Glutamatergic neuron (in vitro differentiated cells): Measurements from ENCODE around the gene MACROD1. TPM values are rescaled to one million over a fixed set of nuclear protein-coding genes. Genes with fewer than 3 reads are reported as not detected.

Experiments
- DNase-seq: peaks from one replicate; pipeline ENCODE4 v3.0.0; 2022
- H3K27ac Mint-ChIP-seq: one replicate; pipeline ENCODE4 v1.8.0; 2020; ENCODE audit warnings: mild to moderate bottlenecking, mixed read lengths, inconsistent platforms; ENCODE audit not compliant: unreplicated experiment
- H3K27me3 Mint-ChIP-seq: one replicate; pipeline ENCODE4 v1.8.0; 2020; ENCODE audit warnings: mild to moderate bottlenecking, moderate library complexity, mixed read lengths, inconsistent platforms; ENCODE audit not compliant: unreplicated experiment
- H3K36me3 Mint-ChIP-seq: one replicate; pipeline ENCODE4 v1.8.0; 2020; ENCODE audit warnings: mild to moderate bottlenecking, mixed read lengths, inconsistent platforms; ENCODE audit not compliant: unreplicated experiment
- H3K4me1 Mint-ChIP-seq: one replicate; pipeline ENCODE4 v1.8.0; 2020; ENCODE audit warnings: mild to moderate bottlenecking, low read depth, mixed read lengths, inconsistent platforms; ENCODE audit not compliant: unreplicated experiment
- H3K4me3 Mint-ChIP-seq: one replicate; pipeline ENCODE4 v1.8.0; 2020; ENCODE audit warnings: mild to moderate bottlenecking, mixed read lengths, inconsistent platforms; ENCODE audit not compliant: unreplicated experiment
- H3K9me3 Mint-ChIP-seq: one replicate; pipeline ENCODE4 v1.8.0; 2020; ENCODE audit warnings: mild to moderate bottlenecking, moderate library complexity, mixed read lengths, inconsistent platforms; ENCODE audit not compliant: unreplicated experiment
- CTCF ChIP-seq: fragments of 200-600 bp; sonication (generic); IDR thresholded peaks from one replicate; pipeline ENCODE4 v1.5.0; 2021; ENCODE audit not compliant: partially characterized antibody, unreplicated experiment
- total RNA-seq: library from RNA; stranded (reverse); fragmentation: NEBNext Ultra II Directional; extraction: Animal tissue kit (Norgen Biotek cat#: 25700); gene quantifications from one replicate; pipeline ENCODE4 v1.2.1, GENCODE V29; 2021; ENCODE audit not compliant: unreplicated experiment

The MACROD1 gene
- total RNA-seq, 1 donor from 2014 or later: 12.7 TPM

- DNase-seq: no peak
- no peak overlapping the region for H3K27ac Mint-ChIP-seq
- no peak overlapping the region for H3K4me3 Mint-ChIP-seq
- H3K27me3 Mint-ChIP-seq: no peaks in the 10 kb centered on the region
- no peaks in the 10 kb centered on the region for H3K36me3 Mint-ChIP-seq
- no peak for TF ChIP-seq CTCF
- H3K9me3 Mint-ChIP-seq: peaks cover 9% of the 10 kb centered on the region
- H3K4me1 Mint-ChIP-seq: peaks cover 36% of the 10 kb centered on the region
Observed at GRCh38 chr11:64058494-64058893, 107.4 kb downstream of the MACROD1 start.

- no peak for TF ChIP-seq CTCF
- Mint-ChIP-seq H3K9me3 (peaks cover 7% of the 10 kb centered on the region), H3K27ac (no peak overlapping the region), H3K36me3 (no peaks in the 10 kb centered on the region), H3K27me3 (no peaks in the 10 kb centered on the region), H3K4me3 (no peak overlapping the region), H3K4me1 (peaks cover 35% of the 10 kb centered on the region)
- no peak for DNase-seq
Observed at GRCh38 chr11:64057890-64058289, 108.0 kb downstream of the MACROD1 start.

- Mint-ChIP-seq H3K4me1 (peaks cover 33% of the 10 kb centered on the region), H3K9me3 (peaks cover 7% of the 10 kb centered on the region), H3K36me3 (no peaks in the 10 kb centered on the region), H3K4me3 (no peak overlapping the region), H3K27ac (peak overlapping the region; percentile 84), H3K27me3 (peaks cover 2% of the 10 kb centered on the region)
- DNase-seq: no peak
- TF ChIP-seq CTCF: no peak
Observed at GRCh38 chr11:64056861-64057260, 109.1 kb downstream of the MACROD1 start.

- Mint-ChIP-seq H3K9me3 (peaks cover 7% of the 10 kb centered on the region), H3K36me3 (no peaks in the 10 kb centered on the region), H3K4me1 (peaks cover 33% of the 10 kb centered on the region), H3K27ac (peak overlapping the region; percentile 84), H3K27me3 (peaks cover 3% of the 10 kb centered on the region), H3K4me3 (no peak overlapping the region)
- TF ChIP-seq CTCF: no peak
- DNase-seq: peak; percentile 64
Observed at GRCh38 chr11:64056213-64056785, 109.6 kb downstream of the MACROD1 start.

- peak overlapping the region; percentile 68 for H3K4me3 Mint-ChIP-seq
- peaks cover 30% of the 10 kb centered on the region for H3K4me1 Mint-ChIP-seq
- peaks cover 3% of the 10 kb centered on the region for H3K27me3 Mint-ChIP-seq
- peak overlapping the region; percentile 82 for H3K27ac Mint-ChIP-seq
- TF ChIP-seq CTCF: no peak
- DNase-seq: no peak
- no peaks in the 10 kb centered on the region for H3K36me3 Mint-ChIP-seq
- peaks cover 2% of the 10 kb centered on the region for H3K9me3 Mint-ChIP-seq
Observed at GRCh38 chr11:64055077-64055476, 110.8 kb downstream of the MACROD1 start.
